Activated naive CD4-positive, alpha-beta T cell treated with anti-CD3 and anti-CD28 coated beads, Interleukin-2, amount 10 ng/mL, durations not matched to agents 7 days and 5 days (primary cell): ENCODE data around the gene ZXDC.

ENCODE experiments used
- CTCF ChIA-PET: fragments of 350-600 bp; sonication (Branson Sonifier 250); formaldehyde crosslinking; loops from one replicate; lab custom pipeline; 2021; ENCODE audit warnings: antibody characterized with exemption; lab: Charles Lee
- DNase-seq: peaks from one replicate; pipeline ENCODE4 v3.0.0-alpha.2; 2020
- H3K27ac Mint-ChIP-seq: one replicate; pipeline ENCODE4 v1.8.0; 2021; ENCODE audit warnings: mild to moderate bottlenecking, moderate library complexity, mixed read lengths
- H3K27me3 Mint-ChIP-seq: one replicate; pipeline ENCODE4 v1.8.0; 2021; ENCODE audit warnings: mild to moderate bottlenecking, mixed read lengths
- H3K36me3 Mint-ChIP-seq: one replicate; pipeline ENCODE4 v1.8.0; 2021; ENCODE audit warnings: mixed read lengths
- H3K4me1 Mint-ChIP-seq: one replicate; pipeline ENCODE4 v1.8.0; 2021; ENCODE audit warnings: mixed read lengths
- H3K4me3 Mint-ChIP-seq: one replicate; pipeline ENCODE4 v1.8.0; 2021; ENCODE audit warnings: mild to moderate bottlenecking, moderate library complexity, mixed read lengths
- H3K9me3 Mint-ChIP-seq: one replicate; pipeline ENCODE4 v1.8.0; 2021; ENCODE audit warnings: mixed read lengths

The ZXDC gene

DNA sequence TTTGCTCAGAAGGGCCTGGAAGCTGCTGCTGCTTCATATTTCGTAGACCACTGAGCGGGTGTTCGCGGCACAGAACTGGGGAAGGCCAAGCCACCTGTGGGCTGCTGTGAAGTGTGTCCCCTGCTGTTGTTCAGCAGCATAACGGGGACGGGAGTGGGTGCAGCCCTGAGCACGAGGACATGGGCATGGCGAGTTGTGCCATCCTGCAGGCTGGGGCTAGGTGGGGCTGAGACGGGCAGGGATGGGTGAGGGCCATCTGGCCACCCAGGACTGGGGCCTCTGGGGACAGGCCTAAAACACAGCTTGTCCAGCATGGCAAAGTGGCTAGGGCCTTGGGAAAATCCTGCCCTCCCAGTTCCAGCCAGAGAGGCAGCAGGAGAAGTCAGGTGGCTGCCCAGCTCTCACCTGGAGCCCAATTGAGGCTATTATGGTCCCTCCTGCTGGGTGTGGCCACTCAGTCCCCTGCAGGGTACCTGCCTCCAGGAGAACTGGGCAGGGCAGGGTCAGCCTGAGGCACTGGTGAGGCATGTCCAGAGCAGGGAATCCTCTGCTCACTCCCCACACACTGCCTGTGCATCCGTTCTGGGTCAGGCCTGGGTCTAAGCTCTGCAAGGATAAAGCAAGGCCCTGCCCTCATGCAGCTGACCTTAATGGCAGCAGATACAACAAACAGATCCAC lies 51.5 kb downstream of the ZXDC start:
- H3K27ac Mint-ChIP-seq = no peak overlapping the region
- CTCF ChIA-PET = no interaction called here
- no peak overlapping the region for H3K4me3 Mint-ChIP-seq
- peaks cover 5% of the 10 kb centered on the region for H3K36me3 Mint-ChIP-seq
- no peaks in the 10 kb centered on the region for H3K27me3 Mint-ChIP-seq
- peaks cover 12% of the 10 kb centered on the region for H3K9me3 Mint-ChIP-seq
- DNase-seq = no peak
- H3K4me1 Mint-ChIP-seq = no peaks in the 10 kb centered on the region

DNA sequence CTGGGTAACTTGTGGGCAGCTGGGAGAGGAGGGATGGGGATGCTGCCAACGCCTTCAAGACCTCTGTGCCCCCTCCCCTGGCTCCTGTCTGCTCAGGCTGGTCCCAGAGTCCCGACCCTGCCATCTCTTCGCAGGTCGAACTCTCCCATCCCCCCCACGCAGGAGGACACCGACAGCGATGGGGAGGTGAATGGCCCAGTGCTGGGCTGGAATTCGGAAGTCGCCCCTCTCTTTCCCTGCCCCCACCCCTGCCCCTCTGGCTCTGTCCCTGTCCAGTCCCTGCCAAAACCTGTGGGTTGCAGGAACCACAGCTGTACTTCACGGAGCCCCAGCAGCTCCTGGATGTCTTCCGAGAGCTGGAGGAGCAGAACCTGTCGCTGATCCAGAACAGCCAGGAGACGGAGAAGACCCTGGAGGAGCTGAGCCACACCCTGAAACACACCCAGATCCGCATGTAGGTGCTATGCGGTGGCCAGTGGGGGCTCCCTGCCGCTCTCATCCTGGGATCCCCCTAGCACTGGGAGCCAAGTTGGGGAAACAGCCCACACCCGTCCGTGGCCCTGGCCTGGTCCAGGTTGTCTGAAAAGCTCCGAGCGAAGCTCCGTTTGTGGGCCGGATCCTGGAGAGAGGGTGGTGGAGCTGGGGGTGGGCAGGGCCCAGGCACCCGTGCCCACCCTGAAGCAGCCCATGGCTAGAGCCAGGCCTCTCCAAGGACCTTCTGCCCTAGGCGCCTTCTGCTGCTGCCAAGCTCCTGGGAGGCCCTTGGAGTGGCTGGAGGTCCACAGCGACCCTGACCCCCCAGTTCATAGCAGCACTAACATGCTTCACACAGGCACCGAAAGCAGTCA lies 52.3 kb downstream of the ZXDC start:
- Mint-ChIP-seq H3K4me1 (no peaks in the 10 kb centered on the region), H3K27me3 (no peaks in the 10 kb centered on the region), H3K27ac (no peak overlapping the region), H3K36me3 (peaks cover 5% of the 10 kb centered on the region), H3K9me3 (peaks cover 12% of the 10 kb centered on the region), H3K4me3 (no peak overlapping the region)
- CTCF ChIA-PET = no interaction called here
- DNase-seq = no peak

DNA sequence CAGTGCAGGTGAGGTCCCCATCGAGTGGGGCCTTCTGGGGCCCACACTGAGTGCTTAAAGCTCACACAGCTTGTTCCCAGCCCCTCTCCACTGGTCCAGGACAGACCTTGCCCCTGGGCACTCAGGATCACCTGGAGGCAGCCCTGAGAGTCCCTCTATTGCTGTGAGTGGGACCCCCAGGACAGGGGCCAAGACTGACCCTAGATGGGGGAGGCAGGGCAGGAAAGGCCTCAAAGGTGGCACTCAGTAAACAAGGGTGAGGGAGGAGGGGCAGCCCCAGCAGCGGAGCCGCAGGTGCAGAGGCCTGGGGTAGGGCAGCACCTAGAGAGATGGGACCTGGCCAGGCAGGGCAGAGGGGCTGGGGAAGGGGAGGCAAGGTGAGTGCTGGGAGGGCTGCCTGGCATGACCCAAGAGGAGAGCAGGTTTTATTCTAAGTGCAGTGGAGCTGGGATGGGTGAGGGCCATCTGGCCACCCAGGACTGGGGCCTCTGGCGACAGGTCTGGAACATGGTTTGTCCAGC lies 53.1 kb downstream of the ZXDC start:
- H3K27me3 Mint-ChIP-seq = no peaks in the 10 kb centered on the region
- DNase-seq = no peak
- H3K36me3 Mint-ChIP-seq = peaks cover 5% of the 10 kb centered on the region
- H3K4me3 Mint-ChIP-seq = no peak overlapping the region
- no peak overlapping the region for H3K27ac Mint-ChIP-seq
- CTCF ChIA-PET = no interaction called here
- no peaks in the 10 kb centered on the region for H3K4me1 Mint-ChIP-seq
- peaks cover 12% of the 10 kb centered on the region for H3K9me3 Mint-ChIP-seq

DNA sequence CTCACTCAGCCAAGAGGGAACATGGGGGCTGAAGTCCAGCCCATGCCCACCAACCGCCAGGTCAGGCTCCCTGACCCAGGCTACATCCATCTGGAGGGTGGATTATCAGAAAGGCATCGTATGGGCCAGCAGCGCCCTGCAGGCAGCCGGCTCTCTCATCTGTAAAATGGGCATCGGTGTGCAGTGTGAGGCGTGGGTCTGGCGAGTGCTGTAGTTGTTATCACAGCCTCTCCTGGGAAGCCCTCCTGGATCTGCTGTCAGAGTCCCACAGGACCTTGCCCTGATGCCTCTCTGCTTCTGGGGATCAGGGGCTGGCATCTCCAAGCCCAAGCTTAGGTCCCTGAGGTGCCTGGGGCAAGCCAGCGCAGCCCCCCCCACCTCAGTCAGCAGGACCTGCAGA lies 53.6 kb downstream of the ZXDC start:
- H3K4me1 Mint-ChIP-seq = no peaks in the 10 kb centered on the region
- no peak for DNase-seq
- peaks cover 12% of the 10 kb centered on the region for H3K9me3 Mint-ChIP-seq
- no peak overlapping the region for H3K4me3 Mint-ChIP-seq
- peaks cover 4% of the 10 kb centered on the region for H3K27me3 Mint-ChIP-seq
- no peak overlapping the region for H3K27ac Mint-ChIP-seq
- H3K36me3 Mint-ChIP-seq = peaks cover 5% of the 10 kb centered on the region
- CTCF ChIA-PET = no interaction called here

DNA sequence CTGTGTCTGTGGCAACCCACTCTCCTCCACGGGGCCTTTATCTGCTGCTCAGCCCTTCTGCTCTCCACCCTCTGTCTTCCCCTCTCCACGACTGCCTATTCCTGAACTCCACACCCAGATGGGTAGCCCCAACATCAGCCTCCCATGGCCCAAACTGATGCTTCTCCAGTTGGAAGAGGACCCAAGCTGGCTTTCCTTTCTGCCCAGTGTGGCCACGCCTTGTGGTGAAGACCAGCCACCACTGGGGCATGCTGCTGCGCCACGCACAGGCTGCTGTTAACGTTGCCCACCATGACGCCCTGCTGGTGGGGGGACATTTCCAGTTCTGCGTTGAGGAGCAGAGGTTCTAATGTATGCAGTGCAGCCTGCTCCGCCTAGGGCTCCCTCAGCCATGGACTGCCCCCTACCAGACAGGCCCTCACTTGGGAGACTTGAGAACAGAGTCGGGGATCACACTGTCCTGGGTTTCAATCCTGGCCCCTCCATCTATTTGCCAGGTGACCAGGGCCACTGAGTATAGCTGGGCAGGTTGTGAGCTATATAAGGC lies 54.0 kb downstream of the ZXDC start:
- no peak for DNase-seq
- CTCF ChIA-PET = no interaction called here
- Mint-ChIP-seq H3K9me3 (peaks cover 8% of the 10 kb centered on the region), H3K4me1 (no peaks in the 10 kb centered on the region), H3K27ac (no peak overlapping the region), H3K36me3 (peaks cover 5% of the 10 kb centered on the region), H3K27me3 (peaks cover 9% of the 10 kb centered on the region), H3K4me3 (no peak overlapping the region)

DNA sequence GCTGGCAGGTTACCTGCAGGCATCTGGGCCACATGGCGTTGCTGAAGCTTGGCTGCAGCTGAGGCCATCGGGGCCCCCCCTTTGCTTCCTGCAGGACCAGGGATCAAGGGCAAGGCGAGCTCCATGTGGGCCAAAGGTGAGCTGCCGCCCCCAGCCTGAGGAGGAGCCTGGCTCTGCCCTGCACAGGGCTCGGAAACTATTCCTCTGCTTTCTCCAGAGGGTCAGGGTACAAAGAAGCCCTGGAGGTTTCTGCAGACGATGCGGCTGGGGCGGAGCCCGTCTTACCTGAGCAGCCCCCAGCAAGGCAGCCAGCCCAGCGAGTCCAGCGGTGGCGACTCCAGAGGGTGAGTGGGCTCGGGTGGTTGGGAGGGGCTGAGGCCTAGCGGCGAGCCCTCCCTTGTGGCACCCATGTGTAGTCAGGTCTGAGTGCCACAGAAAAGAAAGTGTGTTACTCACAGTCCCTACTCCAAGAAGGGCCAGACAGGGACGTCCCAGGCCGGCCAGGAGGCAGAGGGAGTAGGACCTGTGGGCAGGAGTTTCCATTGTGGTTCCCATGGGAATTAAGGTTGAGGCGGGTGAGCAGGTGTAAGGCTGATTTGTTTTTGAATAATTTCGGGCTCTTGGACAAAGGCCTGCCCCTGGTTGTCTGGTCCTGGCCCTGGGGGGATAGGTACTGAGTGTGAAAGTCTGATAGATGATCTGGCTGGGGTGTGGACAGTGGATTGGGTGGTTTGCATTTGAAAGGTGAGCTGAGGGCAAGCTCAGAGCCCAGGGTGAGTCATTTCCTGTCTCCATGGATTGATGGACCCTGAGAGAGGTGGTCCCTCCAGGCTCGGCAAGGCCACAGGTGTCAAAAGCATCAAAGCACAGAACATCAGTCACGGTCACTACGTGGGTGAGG lies 55.6 kb downstream of the ZXDC start:
- CTCF ChIA-PET = no interaction called here

DNA sequence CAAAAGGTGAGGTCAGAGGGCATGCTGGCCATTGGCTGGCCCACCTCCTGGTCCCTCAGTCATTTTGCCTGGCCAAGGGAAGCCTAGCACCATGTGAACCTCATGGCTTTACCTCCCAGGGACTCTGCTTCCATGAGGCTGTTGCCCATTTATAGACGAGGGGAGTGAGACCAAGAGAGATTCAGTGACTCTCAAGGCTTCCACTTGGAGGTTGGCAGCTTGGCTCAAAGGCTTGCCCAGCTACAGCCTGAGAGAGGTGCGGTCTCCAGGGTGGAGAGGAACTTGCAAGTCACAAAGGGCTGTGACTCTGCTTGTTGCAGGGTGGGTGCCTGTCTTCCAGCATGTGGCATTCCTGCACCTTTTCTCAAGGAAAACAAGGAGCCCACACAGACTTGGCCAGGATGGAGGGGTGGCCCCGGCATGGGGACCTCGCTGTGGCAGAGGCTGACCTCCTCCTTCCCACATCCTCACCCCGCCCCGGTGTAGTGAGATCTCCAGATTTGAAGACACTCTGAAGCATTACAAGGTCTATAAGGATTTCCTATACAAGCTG lies 56.5 kb downstream of the ZXDC start:
- no peak for DNase-seq
- Mint-ChIP-seq H3K9me3 (no peaks in the 10 kb centered on the region), H3K36me3 (no peaks in the 10 kb centered on the region), H3K4me3 (no peak overlapping the region), H3K27ac (no peak overlapping the region), H3K4me1 (no peaks in the 10 kb centered on the region), H3K27me3 (peaks cover 30% of the 10 kb centered on the region)
- CTCF ChIA-PET = no interaction called here

More for the DNA sequence above, 55.6 kb downstream of the ZXDC start:
- Mint-ChIP-seq H3K9me3 (no peaks in the 10 kb centered on the region), H3K36me3 (no peaks in the 10 kb centered on the region), H3K27ac (no peak overlapping the region), H3K4me1 (no peaks in the 10 kb centered on the region), H3K4me3 (no peak overlapping the region), H3K27me3 (peaks cover 23% of the 10 kb centered on the region)
- DNase-seq = no peak

DNA sequence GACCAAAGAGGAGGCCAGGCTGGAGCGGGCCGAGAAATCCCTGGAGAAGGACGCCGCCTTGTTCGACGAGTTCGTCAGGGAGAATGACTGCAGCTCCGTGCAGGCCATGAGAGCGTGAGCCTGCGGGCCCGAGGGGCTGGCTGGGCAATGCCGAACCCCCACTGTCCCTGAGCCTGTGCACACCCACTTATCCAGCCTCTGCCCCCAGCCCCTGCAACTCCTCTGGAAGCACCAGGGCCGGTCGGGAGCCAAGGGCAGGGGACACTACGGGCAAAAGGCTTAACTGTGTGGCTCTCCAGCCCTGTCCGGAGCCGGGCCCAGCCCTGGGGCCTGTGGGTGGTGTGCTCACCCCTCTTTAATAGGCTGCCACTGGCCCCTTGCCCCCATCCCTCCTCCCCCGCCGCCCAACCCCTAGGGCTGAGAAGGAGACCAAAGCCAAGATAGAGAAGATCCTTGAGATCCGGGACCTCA lies 57.0 kb downstream of the ZXDC start:
- no peak overlapping the region for H3K4me3 Mint-ChIP-seq
- H3K9me3 Mint-ChIP-seq = no peaks in the 10 kb centered on the region
- peaks cover 36% of the 10 kb centered on the region for H3K27me3 Mint-ChIP-seq

DNA sequence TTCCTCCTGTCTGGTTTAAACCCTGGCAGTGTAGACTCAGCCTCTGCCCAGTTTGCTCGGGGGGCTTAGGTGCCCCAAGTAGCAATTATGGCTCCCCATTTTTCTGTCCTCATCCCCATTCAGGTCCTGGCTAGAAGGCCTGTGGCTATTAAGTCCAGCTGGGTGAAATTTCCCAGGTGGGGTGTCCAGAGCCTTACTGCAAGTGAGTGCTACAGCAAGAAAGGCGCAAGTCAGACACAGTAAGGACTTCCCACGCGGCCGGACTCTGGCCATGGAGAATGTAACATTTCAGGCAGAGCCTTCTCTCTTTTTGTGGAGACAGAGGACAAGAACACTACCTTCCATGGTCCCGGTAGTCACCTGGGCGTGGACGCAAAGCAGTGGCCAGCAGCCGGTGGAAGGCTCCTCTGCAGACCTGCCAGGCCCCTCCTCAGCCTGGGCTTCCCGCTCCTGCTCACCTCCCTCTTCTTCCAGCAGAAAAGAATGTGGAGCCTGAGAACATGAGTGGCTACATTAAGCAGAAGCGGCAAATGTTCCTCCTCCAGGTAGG lies 57.6 kb downstream of the ZXDC start:
- no peaks in the 10 kb centered on the region for H3K4me1 Mint-ChIP-seq
- H3K27me3 Mint-ChIP-seq = peaks cover 42% of the 10 kb centered on the region
- CTCF ChIA-PET = no interaction called here
- DNase-seq = no peak
- H3K27ac Mint-ChIP-seq = no peak overlapping the region
- H3K36me3 Mint-ChIP-seq = no peaks in the 10 kb centered on the region
- H3K4me3 Mint-ChIP-seq = no peak overlapping the region
- H3K9me3 Mint-ChIP-seq = no peaks in the 10 kb centered on the region

More for the DNA sequence above, 57.0 kb downstream of the ZXDC start:
- DNase-seq = no peak
- no peaks in the 10 kb centered on the region for H3K4me1 Mint-ChIP-seq
- CTCF ChIA-PET = no interaction called here
- no peaks in the 10 kb centered on the region for H3K36me3 Mint-ChIP-seq
- H3K27ac Mint-ChIP-seq = no peak overlapping the region

DNA sequence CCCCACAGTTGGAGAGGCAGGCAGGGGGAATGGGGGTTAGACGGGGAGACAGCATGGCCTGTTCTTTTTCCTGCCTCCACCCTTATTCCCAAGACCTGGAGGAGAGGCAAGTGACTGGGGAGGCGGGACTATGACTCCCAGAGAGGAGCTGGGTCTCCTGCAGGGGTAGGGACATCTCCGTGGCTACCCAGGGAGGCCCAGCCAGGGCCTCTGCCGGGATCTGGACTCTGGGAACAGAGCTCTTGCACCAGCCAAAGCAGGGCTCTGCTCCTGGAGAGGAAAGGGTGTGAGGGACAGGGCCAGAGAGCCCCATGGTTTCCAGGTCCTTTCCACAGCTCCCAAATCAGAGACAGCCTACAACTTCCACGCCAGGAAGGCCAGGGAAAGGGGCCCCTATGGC lies 58.2 kb downstream of the ZXDC start:
- DNase-seq = no peak
- H3K4me1 Mint-ChIP-seq = no peaks in the 10 kb centered on the region
- H3K9me3 Mint-ChIP-seq = no peaks in the 10 kb centered on the region
- H3K4me3 Mint-ChIP-seq = no peak overlapping the region
- H3K27me3 Mint-ChIP-seq = peaks cover 47% of the 10 kb centered on the region
- CTCF ChIA-PET = no interaction called here
- no peaks in the 10 kb centered on the region for H3K36me3 Mint-ChIP-seq
- H3K27ac Mint-ChIP-seq = no peak overlapping the region

DNA sequence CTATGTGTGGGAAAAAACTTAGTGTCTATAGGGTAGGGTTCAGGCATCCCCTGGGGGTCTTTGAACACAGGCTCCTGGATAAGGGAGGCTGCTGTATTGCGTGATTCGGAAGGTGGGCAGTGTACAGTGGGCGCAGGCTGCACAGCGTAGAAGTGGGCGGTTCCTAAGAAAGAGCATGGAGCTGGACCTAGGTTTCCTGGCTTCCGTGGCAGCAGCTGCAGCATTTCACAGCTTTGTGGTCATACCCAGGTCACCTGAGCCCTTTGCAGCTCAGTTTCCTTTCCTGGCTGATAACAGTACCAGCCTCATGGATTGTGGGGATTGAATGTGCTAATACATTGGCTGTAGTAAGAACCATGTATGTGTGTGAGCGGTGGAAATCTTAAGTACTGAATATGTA lies 58.7 kb downstream of the ZXDC start:
- Mint-ChIP-seq H3K4me3 (no peak overlapping the region), H3K9me3 (no peaks in the 10 kb centered on the region)

DNA sequence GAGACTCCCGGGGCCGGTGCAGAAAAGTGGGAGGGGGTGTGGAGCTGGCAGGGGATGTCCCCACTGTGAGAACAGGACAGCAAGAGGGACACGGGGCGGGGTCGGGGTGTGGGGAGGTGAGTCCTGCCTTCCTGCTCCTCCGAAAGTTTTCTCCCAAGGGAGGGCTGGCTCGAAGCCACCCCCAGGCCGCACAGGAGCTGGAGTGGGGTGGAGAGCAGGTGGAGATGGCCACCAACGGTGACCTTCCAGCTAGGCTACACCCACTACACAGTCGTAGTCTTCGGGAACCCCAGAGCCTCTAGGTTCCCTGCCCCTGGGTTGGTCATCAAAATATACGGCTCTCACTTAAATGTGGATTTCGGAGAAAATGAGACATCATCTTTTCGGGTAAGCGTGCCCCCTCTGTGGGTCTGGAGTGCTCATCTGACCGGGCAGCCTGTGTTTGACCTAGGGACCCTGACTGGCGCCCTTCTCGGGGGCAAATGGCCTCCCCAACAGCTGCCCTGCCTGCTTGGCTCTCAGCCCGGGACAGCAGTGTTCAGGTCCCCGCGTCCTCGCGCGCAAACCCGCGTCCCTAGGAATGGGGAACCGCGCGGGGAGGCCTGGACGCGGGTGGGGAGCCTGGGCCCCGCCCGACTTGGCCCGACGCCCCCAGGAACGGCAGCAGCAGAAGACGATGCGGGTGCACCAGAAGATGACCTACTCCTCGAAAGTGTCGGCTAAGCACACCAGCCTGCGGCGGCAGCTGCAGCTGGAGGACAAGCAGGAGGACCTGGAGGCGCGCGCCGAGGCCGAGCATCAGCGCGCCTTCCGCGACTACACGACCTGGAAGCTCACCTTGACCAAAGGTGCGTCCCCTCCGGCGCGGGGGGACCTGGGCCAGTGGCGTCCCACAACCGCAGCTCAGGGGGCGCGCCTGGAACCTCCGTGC lies 59.8 kb downstream of the ZXDC start:
- Mint-ChIP-seq H3K27ac (no peak overlapping the region), H3K36me3 (no peaks in the 10 kb centered on the region), H3K9me3 (no peaks in the 10 kb centered on the region), H3K4me1 (no peaks in the 10 kb centered on the region), H3K4me3 (no peak overlapping the region), H3K27me3 (peaks cover 62% of the 10 kb centered on the region)
- no peak for DNase-seq
- CTCF ChIA-PET = no interaction called here

More for the DNA sequence above, 58.7 kb downstream of the ZXDC start:
- H3K27me3 Mint-ChIP-seq = peaks cover 52% of the 10 kb centered on the region
- no peaks in the 10 kb centered on the region for H3K4me1 Mint-ChIP-seq
- no peak overlapping the region for H3K27ac Mint-ChIP-seq
- CTCF ChIA-PET = no interaction called here
- no peaks in the 10 kb centered on the region for H3K36me3 Mint-ChIP-seq
- DNase-seq = no peak
